ENCODE data around the gene RABL6.
"Not testable (repeated sequence)": the region's sequence is repeated elsewhere in the genome, so short reads cannot be mapped to it uniquely, and the experiment has no call there.

Gene RABL6

DNA sequence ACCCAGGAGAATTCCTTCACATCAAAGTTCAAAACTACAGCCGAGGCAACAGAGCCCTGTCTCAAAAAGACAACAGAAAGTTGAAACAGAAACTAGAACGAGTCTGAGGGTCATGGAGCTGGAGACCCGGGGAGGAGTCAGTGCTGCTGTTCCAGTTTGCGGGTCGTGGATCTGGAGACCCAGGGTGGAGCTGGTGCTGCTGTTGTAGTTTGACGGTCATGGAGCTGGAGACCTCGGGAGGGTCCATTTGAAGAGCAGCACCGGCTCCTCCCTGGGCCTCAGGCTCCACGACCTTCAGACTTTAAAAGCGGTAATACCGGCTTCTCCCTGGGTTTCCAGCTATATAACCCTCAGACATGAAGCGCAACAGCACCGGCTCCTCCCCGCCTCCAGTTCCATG is 30.4 kb upstream of the RABL6 start:
- DNase-seq = no peak

DNA sequence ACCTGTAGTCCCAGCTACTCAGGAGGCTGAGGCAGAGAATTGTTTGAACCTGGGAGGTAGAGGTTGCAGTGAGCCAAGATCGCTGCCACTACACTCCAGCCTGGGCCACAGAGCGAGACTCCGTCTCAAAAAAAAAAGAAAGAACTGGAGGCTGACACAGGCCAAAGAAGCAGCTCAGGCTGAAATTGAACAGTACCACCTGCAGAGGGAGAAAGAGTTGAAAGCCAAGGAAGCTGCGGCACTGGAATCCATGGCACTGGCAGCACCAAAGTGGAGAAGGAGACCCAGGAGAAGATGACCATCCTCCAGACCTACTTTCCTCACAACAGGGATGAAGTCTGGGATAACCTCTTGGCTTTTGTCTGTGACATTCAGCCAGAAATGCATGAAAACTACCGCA is 27.9 kb upstream of the RABL6 start:
- no peak for DNase-seq

DNA sequence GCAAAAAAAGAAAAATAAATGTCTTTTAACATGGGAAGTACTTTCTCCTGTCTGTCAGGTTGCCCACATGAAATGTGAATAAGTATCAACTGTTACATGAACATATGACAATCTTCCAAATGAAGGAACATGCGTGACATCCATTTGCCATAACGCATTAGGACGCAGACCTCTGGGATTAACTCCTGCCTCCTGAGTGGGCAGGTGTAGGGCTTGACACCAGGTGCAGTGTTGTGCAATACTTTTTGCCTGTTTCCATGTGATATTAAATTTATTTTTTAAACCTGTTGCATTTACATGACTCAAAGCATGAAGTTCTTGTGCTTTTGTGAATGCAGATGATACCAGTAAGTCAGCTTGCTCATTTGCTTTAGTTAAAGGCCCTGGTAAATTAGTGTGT is 25.3 kb upstream of the RABL6 start:
- no peak for DNase-seq

DNA sequence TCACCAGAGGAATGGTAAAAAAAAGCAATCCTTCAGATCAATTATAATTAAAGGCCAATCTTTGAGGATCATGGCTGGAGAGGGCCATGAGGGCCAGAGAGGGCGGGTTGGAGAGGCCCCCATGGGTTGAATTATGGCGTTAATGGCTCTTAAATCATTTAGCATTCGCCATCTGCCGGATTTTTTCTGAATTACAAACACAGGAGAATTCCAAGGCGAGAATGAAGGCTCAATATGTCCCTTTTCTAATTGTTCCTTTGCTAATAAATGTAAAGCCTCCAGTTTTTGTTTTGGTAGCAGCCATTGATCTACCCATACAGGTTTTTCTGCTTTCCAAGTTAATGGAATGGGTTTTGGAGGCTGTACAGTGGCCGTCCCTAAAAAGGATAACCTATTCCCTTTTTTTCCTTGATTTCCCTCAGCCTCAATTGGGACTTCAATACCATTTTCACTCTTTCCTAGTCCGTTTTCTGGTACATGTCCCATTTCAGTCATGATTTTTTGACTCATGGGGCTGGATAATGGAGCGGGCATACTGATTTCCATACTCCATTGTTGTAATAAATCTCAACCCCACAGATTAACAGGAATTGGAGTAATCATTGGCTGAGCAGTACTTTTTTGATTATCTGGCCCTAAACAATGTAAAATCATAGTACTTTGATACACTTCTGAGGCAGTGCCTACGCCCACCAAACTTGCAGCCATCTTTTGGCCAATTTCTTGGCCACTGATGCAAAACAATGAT is 23.3 kb upstream of the RABL6 start:
- DNase-seq = peak; percentile 36 to 49

DNA sequence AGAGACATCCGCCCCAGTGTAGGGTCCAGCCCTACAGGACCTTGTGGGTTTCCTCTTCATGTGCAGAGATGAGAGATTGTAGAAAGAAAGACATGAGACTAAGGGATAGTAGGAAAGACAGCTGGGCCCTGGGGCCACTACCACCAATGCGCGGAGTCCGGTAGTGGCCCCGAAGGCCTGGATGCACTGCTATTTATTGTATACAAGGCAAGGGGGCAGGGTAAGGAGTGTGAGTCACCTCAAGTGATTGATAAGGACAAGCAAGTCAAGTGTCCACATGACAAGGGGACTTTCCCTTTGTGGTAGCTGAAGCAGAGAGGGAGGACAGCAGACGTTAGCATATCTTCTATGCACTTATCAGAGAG is 22.8 kb upstream of the RABL6 start:
- DNase-seq = no peak

DNA sequence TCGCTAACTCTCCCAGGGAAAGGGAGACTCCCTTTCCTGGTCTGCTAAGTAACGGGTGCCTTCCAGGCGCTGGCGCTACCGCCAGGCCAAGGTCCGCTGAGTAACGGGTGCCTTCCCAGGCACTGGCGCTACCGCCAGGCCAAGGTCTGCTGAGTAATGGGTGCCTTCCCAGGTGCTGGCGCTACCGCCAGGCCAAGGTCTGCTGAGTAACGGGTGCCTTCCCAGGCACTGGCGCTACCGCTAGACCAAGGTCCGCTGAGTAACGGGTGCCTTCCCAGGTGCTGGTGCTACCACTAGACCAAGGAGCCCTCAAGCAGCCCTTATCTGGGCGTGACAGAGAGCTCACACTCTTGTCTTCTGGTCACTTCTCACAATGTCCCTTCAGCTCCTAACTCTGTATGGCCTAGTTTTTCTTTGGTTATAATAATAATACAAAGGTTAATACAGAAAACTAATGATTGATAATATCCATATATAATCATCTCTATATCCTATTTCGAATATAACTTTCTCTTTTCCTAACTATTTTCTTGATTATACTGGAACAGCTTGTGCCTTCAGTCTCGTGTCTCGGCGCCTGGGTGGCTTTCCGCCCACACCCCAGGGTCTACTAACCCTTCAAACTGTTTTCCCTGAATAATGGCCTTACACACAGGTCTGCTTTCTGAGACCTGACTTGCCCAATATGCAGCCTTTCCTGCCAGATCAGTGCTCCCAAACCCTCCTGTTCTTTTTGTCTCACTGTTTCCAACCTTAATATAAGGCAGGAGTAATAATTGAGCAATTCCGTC is 22.0 kb upstream of the RABL6 start:
- DNase-seq = not testable (repeated sequence)

DNA sequence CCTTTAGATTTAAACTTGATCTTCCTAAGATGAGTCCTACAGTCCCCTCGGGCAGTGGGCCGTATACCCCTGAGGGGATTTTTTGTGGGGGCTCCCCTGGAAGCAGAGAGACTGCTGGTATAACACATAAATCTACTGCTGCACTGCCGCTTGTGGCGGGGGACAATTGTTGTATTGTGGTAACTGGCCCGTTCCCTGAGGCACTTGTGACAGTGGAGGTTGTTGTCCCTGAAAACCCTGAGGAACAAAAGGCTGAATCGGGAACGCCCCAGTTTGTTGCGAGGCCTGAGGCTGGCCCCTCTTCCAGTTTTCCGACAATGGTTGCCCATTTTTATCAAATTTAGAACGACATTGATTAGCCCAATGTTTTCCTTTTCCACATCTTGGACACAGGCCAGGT is 21.3 kb upstream of the RABL6 start:
- DNase-seq = no peak

DNA sequence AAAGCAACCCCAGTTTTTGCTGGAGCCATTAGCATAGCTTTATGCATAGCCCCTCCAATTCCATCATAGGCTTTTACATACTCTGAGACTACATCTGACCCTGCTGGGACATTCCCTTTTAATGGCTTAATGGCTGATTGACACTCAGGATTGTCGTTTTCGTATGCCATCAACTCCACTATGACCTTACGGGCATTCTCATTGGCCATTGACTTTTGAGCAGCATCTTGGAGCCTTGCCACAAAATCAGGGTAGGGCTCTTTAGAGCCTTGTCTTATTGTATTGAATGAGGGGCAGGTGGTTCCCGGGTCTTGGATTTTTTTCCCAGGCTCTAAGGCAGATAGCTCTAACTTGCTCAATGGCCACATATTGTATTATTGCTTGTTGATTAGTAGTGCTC is 20.8 kb upstream of the RABL6 start:
- DNase-seq = not testable (repeated sequence)

DNA sequence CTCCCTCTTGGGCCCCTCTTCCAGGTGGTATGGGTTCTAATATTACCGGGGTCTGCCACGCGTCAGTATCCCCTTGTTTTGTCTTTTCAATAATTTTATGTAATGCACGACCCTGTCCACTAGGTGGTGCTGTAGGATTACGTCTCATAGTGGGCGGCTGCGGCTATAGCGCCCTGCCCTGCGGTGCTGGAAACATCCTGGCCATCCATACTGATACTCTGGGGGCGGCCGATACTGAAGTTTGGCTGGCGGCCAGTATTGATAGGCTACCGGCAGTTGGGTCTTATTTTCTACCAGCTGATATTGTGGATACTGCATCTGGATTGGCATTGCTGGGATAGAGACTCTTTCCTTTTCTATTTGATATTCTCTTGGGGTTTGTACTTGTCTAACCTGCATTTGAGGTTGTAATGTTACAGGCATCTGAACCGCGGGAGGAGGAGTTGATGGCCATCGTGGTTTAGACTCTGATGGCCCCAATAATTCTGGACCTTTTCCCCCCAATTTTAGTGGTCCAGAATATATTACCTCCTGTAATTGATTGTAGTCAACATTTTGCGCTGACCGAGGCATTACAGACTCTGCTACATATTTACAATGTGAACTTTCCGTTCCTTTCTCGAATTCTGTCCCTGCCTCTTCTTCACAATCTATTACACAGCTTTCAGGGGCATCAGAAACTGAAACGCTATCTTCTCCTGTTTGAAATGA is 19.9 kb upstream of the RABL6 start:
- DNase-seq = peak; percentile 68 to 70

DNA sequence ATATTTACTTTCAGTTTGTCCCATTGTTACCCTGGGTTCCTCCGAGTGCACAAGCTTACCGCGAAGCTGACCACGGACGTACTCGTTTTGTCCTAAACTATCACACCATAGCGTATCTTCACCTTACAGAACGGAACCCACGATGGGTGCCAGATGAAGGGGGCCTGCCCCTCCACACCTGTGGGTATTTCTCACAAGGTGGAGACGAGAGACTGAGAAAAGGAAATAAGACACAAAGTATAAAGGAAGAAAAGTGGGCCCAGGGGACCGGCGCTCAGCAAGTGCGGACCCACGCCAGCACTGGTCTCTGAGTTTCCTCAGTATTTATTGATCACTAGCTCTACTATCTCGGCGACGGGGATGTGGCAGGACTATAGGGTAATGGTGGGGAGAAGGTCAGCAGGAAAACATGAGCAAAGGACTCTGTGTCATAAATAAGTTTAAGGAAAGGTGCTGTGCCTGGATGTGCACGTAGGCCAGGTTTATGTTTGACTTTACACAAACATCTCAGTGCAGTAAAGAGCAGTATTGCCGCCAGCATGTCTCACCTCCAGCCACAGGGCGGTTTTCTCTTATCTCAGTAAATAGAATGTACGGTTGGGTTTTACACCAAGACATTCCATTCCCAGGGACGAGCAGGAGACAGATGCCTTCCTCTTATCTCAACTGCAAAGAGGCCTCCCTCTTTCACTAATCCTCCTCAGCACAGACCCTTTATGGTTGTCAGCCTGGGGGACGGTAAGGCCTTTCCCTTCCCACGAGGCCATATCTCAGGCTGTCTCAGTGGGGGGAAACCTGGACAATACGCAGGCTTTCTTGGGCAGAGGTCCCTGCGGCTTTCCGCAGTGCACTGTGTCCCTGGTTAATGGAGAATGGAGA is 18.9 kb upstream of the RABL6 start:
- not testable (repeated sequence) for DNase-seq

DNA sequence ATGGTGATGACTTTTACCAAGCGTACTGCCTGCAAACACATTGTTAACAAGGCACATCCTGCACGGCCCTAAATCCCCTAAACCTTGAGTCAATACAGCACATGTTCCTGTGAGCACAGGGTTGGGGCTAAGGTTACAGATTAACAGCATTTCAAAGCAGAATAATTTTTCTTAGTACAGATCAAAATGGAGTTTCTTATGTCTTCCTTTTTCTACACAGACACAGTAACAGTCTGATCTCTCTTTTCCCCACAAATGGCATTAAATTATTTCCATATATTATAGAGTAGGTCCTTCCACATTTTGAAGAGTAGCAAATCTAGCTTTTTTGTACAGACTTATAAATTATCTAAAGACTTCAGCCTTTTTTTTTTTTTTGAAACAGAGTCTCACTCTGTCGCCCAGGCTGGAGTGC is 18.2 kb upstream of the RABL6 start:
- DNase-seq = no peak

DNA sequence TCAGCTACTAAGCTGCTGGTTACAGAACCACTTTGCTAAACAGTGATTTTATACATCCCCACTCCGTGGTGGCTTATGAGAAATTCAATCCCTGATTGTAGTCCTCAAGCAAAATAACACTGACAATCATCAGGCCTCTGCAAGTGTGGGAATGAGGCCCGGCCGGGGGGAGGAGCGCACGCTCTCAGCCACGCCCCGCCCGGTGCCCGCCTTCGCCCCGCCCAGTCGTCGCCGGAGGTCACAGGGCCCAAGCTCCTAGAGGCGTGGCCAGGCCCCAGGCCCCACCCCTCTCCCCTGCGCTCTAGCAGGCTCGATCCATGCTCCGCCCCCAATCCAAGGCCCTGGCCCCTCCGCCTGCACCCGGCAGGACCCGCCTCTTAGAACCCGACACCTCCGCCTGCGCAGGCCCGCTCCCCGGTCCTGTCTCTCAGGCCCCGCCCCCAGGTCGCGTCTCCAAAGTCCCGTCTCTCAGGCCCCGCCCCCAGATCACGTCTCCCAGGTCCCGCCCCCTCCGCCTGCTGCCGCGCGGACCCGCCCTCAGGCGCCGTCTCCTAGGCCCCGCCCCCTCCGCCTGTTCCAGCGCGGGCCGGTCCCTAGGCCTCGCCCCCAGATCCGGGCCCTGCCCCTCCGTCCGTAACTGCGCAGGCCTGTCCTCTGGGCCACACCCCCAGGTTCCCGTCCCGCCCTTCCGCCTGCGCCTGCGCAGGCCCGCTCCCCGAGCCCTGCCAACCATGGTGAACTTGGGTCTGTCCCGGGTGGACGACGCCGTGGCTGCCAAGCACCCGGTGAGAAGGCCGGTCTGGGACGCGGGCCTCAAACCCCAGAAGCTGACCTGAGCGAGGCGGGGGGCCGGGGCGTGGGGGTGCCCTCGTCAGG is 16.9 kb upstream of the RABL6 start, which contains the start of gene TMEM141:
Gene TMEM141 (plus strand): TSS at position 705 of the 876 bp plus-strand sequence. CDS start 27 bp downstream, at position 732.
- peak; percentile 98 for DNase-seq

DNA sequence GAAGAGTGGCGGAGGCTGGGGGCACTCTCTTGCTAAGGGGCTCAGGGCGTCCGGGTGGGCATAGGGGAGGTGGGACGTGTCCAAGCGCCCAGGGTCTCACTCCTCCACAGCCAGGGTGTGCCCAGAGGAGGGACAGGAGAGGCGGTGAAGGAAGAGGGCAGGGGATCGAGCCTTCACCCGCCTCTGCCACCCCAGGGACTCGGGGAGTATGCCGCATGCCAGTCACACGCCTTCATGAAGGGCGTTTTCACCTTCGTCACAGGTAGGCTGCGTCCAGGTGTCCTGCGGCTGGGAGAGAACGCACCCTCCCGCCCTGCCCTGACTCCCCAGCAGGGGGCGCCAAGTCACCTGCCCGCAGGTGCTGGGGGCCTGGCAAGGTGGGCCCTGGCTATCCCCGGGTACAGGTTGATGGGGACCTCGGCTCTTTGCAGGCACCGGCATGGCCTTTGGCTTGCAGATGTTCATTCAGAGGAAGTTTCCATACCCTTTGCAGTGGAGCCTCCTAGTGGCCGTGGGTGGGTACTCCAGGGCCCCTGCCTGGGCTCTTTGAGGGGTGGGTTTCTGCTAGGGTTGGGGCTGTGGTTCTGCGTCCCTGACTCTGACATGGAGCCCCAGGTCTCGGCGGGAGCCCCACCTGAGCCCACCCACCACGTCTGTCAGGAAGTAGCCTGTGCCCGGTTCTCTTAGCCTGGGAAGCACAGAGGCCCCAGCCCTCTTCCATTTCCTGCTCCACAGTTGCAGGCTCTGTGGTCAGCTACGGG is 16.1 kb upstream of the RABL6 start:
- DNase-seq = peak; percentile 27 to 44

DNA sequence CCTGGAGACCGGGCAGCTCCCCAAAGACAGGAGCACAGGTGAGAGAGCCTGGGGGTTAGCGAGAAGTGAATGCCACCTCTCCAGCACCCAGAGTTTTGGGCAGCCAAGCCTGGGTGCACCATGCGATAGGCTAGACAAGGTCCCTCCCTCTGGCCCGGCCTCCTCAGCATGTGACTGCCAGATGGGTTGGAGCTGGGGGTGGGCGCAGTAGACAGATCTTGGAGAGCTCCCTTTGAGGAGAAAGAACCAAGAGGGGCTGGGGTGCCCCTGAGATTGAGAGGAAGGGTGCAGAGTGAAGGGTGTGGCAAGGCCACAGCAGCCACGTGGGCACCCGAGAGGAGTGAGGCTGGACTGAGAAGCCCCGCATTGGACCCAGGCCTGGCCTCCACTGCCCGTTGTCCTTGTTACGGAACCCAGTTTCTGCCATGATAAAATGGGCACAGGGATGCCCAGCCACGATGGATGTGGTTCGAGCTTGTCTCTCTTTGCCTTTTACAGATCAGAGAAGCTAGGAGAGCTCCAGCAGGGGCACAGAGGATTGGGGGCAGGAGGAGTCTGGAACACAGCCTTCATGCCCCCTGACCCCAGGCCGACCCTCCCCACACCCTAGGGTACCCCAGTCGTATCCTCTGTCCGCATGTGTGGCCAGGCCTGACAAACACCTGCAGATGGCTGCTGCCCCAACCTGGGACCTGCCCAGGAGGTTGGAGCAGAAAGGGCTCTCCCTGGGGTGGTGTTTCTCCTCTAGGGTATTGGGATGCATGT is 15.2 kb upstream of the RABL6 start:
- DNase-seq = no peak

DNA sequence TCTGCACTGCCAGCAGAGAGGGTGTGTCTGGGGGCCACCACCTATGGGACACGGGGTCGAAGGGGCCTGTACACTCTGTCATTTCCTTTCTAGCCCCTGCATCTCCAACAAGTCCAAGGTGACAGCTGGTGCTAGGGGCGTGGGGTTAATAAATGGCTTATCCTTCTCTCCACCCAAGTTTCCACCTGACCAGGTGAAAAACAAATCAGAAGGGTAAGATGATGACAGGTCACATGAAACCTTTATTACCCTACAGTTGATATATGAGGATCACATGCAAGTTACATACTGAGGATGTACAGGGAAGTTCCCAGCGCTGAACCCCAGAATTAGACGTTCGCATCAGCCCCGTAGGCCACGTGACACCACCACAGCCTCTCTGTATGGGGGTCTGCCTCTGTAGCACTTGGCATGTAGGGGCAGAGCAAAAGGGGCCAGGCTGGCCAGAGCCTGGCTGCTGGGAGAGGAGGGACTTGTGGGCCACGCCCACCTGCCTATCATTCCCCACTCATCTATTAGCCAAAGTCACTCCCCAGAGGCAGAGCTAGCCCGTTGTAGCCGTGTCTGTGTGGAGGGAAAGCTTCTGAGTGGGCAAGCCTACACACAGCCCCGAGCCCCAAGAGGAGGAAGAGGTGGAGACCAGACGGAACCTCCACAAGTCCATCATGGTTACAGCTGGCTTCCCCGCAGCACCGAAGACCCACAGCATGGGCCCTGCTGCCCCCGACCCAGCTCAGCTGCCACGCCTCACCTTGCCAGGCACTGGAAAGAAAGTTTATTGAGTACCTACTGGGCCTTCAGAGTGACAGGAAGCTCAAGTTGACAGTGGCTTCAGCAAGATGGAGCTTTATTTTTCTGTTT is 14.4 kb upstream of the RABL6 start:
- no peak for DNase-seq

DNA sequence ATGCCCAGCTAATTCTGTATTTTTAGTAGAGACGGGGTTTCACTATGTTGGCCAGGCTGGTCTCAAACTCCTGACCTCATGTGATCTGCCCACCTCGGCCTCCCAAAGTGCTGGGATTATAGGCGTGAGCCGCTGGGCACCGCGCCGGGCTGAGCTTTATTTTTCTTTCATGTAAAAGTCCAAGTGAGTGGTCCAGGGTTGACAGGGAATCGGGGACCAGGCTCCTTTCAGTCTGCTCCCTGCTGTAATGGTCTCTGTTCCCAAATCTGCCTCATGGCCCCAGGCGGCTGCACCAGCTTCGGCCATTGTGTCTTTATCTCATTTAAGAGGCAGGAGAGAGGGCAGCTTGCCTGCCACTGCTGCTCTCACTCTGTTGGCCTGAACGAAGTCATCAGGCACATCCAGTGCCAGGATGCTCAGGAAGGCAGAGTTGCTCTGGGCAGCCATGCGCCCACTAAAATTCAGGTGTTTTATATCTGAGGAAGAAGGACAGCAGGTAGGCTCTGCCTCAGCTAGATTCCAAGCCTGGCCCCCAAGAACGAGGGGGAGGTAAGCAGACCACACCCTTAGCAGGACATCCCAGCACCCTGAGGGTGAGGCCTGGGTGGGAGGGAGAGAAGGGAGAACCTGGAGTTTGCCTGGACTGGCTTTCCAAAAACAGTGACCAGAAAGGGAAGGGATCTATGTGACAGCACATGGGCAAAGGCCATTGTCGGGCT is 13.3 kb upstream of the RABL6 start:
- no peak for DNase-seq

DNA sequence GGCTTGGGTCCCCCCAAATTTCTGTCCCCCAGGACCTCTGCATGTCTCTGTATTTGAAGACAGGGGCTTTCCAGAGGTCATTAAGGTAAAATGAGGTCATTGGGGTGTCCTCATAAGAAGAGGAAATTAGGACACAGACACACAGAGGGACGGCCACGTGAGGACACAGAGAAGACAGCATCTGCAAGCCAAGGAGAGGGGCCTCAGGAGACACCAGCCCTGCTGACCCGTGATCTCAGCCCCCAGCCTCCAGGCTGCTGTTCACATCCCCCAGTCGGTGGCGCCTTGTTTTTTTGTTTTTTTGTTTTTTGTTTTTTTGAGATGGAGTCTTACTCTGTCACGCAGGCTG is 12.8 kb upstream of the RABL6 start:
- DNase-seq = no peak

DNA sequence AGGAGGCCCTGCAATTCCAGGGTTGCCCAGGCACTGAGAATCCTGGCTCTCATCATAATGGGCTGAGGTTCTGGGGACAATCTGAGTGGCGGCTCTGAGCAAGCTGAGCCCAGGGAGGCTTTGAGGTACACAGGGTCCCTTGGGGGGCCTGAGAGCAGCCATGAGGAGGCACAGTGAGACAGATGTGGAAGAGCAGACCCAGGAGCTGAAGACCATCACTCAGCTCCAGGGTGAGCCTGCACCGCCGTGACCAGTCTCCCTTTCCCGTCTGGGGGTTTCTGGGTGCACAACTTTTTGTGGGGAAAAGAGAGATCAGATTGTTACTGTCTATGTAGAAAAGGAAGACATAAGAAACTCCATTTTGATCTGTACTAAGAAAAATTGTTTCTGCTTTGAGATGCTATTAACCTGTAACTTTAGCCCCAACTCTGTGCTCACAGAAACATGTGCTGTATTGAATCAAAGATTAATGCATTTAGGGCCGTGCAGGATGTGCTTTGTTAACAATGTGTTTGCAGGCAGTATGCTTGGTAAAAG is 11.4 kb upstream of the RABL6 start, which contains the start of gene CCDC183:
Gene CCDC183 (plus strand): TSS at position 101 of the 537 bp plus-strand sequence. CDS start 60 bp downstream, at position 161.
- no peak for DNase-seq

Data from Kasumi-1 (cell line).